Astrocyte of the cerebellum (primary cell): ENCODE measurements around the gene SFI1.

ENCODE experiments used
- DNase-seq: peaks from one replicate; pipeline ENCODE4 v3.0.0-alpha.2; 2011; ENCODE audit warnings: low read depth
- H3K4me3 ChIP-seq: 2 replicates; pipeline ENCODE4 v1.5.1; 2011; ENCODE audit warnings: mild to moderate bottlenecking, low read depth, low read length, moderate library complexity
- in situ Hi-C: cut with HindIII; loops from 2 replicates; pipeline ENCODE4 v1.10.0; 2017; ENCODE audit warnings: low sequenced_read_pairs
- TF ChIP-seq, protein P1 (sequence below): IDR thresholded peaks from 2 replicates; pipeline ENCODE4 v1.5.1; 2012; ENCODE audit warnings: low read length, low read depth, moderate library complexity, mild to moderate bottlenecking; ENCODE audit errors: missing control alignments

The SFI1 gene

DNA sequence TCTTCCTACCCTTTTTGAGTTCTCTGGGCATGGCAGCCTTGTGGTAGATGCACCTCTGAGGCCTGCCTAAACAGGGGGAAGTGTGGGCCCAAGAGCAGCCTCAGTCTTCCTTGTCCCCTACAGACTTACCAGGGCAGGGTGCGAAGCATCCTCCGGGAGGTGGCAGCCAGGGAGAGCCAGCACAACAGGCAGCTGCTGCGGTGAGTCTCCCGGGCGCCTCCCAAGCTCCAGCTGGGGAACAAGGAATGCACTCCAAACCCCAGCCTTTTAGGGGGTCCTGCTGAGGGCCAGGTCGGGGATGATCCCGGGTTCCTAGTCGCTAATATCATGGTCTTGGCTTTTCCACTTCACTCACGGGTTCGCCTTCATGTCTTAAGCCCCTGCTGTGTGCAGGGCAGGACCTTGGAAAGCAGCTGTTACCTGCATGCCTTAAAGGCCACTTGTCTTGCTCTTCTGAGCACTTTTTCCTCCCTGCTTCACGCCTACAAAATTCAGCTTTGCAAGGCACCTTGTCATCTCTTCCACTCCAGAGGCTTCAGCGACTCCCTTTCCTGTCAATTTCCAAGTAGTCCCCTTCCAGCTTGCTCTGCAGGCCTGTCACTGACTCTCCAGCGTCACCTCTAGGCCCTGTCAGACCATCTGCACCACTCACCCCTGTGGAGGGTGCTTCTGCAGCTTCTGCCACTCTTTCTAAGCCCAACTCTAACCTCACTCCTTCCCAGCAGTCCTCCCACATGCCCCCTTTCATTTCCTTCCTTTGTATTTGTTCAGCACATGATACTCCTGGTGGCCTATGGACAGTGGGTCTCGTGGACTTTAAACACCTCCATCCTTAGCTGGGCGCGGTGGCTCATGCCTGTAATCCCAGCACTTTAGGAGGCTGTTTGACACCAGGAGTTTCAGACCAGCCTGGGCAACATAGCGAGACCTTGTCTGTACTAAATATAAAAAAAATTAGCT is 108.7 kb downstream of the SFI1 start:
- TF ChIP-seq, protein P1, sequence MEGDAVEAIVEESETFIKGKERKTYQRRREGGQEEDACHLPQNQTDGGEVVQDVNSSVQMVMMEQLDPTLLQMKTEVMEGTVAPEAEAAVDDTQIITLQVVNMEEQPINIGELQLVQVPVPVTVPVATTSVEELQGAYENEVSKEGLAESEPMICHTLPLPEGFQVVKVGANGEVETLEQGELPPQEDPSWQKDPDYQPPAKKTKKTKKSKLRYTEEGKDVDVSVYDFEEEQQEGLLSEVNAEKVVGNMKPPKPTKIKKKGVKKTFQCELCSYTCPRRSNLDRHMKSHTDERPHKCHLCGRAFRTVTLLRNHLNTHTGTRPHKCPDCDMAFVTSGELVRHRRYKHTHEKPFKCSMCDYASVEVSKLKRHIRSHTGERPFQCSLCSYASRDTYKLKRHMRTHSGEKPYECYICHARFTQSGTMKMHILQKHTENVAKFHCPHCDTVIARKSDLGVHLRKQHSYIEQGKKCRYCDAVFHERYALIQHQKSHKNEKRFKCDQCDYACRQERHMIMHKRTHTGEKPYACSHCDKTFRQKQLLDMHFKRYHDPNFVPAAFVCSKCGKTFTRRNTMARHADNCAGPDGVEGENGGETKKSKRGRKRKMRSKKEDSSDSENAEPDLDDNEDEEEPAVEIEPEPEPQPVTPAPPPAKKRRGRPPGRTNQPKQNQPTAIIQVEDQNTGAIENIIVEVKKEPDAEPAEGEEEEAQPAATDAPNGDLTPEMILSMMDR, result no peak

DNA sequence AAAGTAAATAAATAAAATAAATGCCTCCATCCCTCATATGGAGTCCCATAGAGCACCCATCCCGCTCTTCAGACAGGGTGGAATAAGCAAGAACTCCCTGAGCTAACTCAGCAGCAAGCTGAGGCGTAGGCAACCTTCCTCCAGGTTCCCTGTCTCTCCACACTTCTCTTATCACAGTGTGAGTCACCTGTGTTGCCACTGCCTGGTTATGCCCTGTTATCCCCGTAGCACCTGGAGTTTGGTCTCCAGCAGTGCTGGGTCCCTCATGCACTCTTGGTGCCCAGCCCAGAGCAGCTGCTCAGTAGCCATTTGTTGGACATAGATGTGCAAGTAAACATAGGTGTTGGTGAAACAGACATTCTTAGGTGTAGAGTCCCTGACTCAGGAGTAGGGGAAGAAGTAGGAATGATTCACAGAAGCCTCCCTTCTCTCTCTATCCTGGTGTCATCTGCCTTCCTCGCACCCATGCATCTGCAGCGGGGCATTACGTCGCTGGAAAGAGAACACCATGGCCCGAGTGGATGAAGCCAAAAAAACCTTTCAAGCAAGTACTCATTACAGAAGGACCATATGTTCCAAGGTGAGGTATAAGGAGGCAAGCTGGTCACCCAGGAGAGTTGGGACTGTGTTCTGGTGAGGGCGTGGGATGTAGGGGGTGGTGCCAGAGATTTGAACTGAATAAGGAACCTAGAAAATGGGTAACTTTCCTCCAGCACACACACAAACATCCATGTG is 109.7 kb downstream of the SFI1 start:
- in situ Hi-C loops, result no loop called here
- H3K4me3 ChIP-seq, result no peak overlapping the region
- TF ChIP-seq, protein P1, result no peak
- no peak for DNase-seq

More for the DNA sequence above, 108.7 kb downstream of the SFI1 start:
- in situ Hi-C loops, result no loop called here
- DNase-seq, result no peak
- H3K4me3 ChIP-seq, result no peak overlapping the region

DNA sequence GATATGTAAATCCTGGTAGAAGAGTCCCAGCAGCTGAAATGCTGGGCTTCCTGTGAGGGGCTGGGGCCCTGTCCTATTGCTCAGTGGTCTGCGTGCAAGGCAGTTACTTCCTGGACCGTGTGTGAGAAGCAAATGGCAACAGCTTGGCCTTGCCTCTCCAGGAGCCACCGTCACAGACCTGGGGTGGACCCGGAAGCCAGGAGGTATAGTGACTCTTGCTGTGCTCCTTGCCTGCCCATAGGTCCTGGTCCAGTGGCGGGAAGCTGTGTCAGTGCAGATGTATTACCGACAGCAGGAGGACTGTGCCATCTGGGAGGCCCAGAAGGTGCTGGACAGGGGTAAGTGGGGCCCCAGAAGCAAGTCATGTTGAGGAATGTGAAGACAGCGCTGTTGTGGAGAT is 111.4 kb downstream of the SFI1 start:
- DNase-seq, result no peak
- in situ Hi-C loops, result no loop called here
- TF ChIP-seq, protein P1, result no peak
- H3K4me3 ChIP-seq, result no peak overlapping the region

DNA sequence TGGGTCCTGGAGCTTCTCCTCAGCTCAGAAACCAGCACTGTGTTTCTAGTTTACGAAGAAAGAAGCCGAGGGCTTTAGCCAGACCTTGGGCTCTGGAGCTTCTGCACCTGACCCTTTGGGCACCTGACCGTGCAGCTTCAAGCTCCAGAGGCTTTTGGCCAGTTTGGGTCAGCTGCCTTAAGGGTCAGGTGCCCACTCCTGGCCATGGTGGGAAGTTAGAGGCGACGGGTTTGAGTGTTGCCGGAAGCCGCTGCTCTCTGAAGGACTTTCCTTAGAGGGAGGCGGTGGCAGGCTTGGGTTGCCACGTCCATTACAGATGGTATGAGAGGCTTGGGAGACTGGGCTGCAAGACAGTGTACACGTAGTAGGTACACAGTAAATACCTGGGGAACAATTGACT is 113.4 kb downstream of the SFI1 start:
- no peak overlapping the region for H3K4me3 ChIP-seq
- no peak for DNase-seq
- TF ChIP-seq, protein P1, result no peak
- in situ Hi-C loops, result no loop called here

DNA sequence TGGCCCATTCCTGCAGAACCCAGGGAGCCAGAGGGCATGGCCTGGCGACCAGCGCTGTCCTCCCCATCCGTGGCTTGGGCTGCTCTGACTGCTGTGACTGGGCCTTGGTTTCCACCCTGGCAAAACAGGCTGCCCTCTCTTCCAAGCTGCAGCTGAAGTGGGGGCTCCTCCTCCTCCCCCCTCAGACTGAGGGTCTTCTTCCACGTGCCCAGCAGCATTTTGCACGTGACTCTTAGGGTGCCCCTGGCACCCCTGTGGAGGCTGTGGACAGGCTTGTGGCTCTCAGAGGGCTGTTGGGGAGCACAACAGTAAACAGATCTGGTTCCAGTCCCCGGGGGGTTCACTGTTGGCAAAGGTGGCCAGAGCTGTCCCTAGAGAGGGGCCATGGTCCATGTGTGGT is 114.3 kb downstream of the SFI1 start:
- TF ChIP-seq, protein P1, result no peak
- H3K4me3 ChIP-seq, result no peak overlapping the region
- no peak for DNase-seq
- in situ Hi-C loops, result no loop called here

DNA sequence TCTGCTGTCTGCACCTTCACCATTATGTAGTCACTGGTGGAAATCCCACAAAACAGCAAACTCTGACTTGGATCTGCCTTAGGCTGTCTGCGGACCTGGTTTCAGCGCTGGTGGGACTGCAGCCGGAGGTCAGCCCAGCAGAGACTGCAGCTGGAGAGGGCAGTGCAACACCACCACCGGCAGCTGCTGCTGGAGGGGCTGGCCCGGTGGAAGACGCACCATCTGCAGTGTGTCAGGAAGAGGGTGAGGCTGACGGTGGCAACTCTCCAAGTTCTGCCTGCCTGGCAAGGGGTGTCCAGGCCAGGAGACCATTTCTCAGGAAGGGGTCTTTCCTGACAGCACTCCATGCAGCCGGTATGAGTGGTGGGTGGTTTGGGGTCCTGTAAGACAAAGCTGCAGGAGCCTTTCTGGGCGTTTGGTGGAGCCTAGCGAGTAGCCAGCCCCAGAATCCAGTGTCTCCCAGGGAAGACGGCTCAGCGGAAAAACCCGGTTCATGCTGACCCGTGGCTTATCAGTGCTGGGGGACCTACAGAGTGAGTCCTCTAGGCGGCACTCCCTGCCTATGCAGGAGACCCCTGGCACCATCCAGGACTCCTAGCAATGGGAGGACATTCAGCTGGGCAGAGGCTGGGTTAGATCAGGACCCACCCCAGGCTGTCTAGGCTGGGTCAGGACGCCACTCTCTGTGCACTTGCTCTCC is 114.9 kb downstream of the SFI1 start:
- in situ Hi-C loops, result no loop called here
- DNase-seq, result no peak
- TF ChIP-seq, protein P1, result no peak
- no peak overlapping the region for H3K4me3 ChIP-seq
